ENCODE data around the gene PYROXD2. TPM values are rescaled to one million over a fixed set of nuclear protein-coding genes. Genes with fewer than 3 reads are reported as not detected.

Gene PYROXD2
- total RNA-seq: 10 to 100 TPM; 13.5 to 18.7 TPM

DNA sequence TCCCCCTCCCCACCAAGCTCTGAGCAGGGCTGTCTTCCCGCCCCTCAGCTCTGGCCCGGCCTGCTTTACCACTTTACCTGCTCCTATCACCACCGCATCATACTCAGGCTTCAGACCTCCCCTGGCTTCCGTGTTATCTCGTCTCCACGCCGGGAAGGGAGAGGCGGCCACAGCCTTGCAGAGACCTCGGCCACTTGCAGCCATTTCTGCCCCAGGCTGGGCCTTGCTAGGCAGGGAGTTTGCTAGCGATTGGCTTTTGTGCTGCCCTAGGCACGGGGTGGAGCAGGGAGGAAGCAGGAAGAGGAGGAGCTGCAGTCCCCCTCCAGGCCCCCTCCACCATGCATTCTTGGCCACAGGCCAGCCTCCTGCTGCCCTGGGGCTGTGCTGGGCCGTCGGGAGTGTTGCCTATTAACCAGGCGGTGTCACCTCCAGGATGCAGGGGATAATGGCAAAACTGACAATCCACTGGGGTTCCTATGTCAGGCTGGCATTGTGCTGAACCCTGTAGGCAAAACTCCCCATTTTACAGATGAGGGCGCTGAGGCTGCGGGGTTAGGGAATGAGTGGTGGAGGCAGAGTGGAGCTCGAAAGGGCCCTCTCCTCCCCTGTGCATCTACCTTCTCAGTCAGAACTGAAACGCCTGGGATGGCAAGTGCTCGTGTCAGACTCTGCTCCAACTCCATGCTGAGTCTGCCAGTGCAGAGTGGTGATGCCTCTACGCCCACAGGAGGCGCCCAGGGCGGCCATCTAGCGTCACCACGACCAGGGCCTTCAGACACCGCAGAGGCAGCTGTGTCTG is at the start of gene PYROXD2:
Gene PYROXD2 (minus strand): TSS at position 251 of the 799 bp plus-strand sequence. CDS start 47 bp downstream, at position 204.
- no peaks in the 10 kb centered on the region for H3K9me3 Mint-ChIP-seq
- H3K4me3 Mint-ChIP-seq: peak within 1 kb of the TSS; percentile 89
- no peaks in the 10 kb centered on the region for H3K27me3 Mint-ChIP-seq
- H3K4me1 Mint-ChIP-seq: peaks cover 16% of the 10 kb centered on the region
- ChIA-PET POLR2A (interaction anchor here (1.3 to 2.8 kb wide), 3 partner anchors 10 to 21 kb away, joined by 3 to 15 read pairs (median 4); no protein-coding TSS in a partner anchor), CTCF (interaction anchor here (1.8 kb wide), 1 partner anchor 10 kb away, joined by 13 read pairs; no protein-coding TSS in a partner anchor)
- DNase-seq: peak; percentile 67
- H3K36me3 Mint-ChIP-seq (ENCODE audit: low read depth): peaks cover 15% of the 10 kb centered on the region
- peak within 1 kb of the TSS; percentile 92 for H3K27ac Mint-ChIP-seq

DNA sequence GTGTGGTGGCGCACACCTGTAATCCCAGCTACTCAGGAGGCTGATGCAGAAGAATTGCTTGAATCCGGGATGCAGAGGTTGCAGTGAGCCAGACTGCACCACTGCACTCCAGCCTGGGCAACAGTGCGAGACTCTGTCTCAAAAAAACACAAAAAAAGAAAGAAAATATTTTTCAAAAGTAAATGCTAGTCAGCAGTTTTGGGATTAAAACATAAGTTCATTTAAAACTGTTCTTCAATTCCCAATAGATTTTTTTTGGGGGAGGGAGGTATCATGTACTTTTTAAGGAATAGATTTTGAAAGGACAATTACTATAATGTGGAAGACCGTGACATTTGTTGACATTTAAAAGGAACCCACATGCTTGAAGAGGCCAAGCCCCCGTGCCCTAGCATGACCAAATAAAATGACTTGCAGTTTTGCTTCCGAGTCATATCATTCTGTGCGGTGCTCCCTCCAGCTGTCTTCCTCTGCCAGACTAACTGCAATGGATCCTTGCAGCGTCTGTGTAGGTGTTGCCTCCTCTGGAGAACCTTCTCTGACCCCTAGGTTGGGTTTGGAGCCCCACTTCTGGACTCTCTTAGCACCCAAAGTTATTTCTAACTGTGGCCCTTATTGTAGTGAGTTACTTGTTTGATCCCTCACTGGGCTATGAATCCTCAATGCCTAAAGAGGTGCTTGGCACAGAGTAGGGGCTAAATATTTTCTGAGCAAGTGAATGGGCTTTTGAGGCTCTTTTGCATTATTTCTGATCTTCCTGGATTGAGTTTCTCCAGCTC is 49.2 kb upstream of the PYROXD2 start:
- CTCF ChIA-PET: no interaction called here
- peaks cover 11% of the 10 kb centered on the region for H3K4me1 Mint-ChIP-seq
- H3K27me3 Mint-ChIP-seq: peaks cover 19% of the 10 kb centered on the region
- POLR2A ChIA-PET: no interaction called here
- H3K9me3 Mint-ChIP-seq: no peaks in the 10 kb centered on the region
- H3K27ac Mint-ChIP-seq: no peak overlapping the region
- H3K36me3 Mint-ChIP-seq (ENCODE audit: low read depth): no peaks in the 10 kb centered on the region
- no peak for DNase-seq
- no peak overlapping the region for H3K4me3 Mint-ChIP-seq

DNA sequence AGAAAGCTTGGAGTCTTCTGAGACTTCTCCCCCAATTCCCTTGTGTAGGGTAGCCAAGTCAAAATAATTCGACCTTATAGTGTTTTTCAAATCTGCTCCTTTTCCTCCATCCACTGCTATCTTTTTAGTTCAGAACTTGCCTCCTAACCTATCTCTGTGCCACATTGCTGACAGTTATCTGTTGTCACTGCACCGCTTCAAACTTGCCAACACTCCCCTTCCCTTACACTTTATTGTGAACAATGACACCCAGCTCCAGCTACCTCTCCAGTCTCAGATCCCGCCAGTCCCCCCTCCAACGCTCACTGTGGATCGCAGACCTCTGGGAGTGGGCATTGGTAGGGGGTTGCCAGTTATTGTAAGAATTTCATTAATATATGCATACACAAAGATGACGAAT is 48.0 kb upstream of the PYROXD2 start:
- no peak for DNase-seq
- H3K27ac Mint-ChIP-seq: no peak overlapping the region
- POLR2A ChIA-PET: no interaction called here
- no peaks in the 10 kb centered on the region for H3K9me3 Mint-ChIP-seq
- CTCF ChIA-PET: no interaction called here
- peaks cover 6% of the 10 kb centered on the region for H3K4me1 Mint-ChIP-seq
- peaks cover 14% of the 10 kb centered on the region for H3K27me3 Mint-ChIP-seq
- no peak overlapping the region for H3K4me3 Mint-ChIP-seq
- H3K36me3 Mint-ChIP-seq (ENCODE audit: low read depth): no peaks in the 10 kb centered on the region

DNA sequence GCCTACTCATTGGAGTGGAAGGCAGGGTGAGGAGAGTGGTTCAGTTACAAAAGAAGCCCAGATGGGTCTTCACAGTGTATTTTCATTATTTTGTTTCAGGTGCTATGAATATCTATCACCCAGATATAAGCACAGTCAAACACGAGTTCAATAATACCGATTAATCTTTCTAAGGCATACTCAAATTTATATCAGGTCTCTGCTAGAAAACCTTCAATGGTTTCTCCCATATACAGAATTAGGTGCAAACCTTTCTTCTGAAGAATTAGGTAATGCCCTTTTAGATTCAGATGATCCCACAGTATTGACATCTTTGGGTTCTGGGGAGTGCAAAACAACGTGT is 46.5 kb upstream of the PYROXD2 start:
- H3K4me1 Mint-ChIP-seq: no peaks in the 10 kb centered on the region
- H3K27ac Mint-ChIP-seq: no peak overlapping the region
- no peaks in the 10 kb centered on the region for H3K9me3 Mint-ChIP-seq
- H3K36me3 Mint-ChIP-seq (ENCODE audit: low read depth): no peaks in the 10 kb centered on the region
- no peak for DNase-seq
- ChIA-PET CTCF (no interaction called here), POLR2A (no interaction called here)
- peaks cover 21% of the 10 kb centered on the region for H3K27me3 Mint-ChIP-seq
- no peak overlapping the region for H3K4me3 Mint-ChIP-seq

DNA sequence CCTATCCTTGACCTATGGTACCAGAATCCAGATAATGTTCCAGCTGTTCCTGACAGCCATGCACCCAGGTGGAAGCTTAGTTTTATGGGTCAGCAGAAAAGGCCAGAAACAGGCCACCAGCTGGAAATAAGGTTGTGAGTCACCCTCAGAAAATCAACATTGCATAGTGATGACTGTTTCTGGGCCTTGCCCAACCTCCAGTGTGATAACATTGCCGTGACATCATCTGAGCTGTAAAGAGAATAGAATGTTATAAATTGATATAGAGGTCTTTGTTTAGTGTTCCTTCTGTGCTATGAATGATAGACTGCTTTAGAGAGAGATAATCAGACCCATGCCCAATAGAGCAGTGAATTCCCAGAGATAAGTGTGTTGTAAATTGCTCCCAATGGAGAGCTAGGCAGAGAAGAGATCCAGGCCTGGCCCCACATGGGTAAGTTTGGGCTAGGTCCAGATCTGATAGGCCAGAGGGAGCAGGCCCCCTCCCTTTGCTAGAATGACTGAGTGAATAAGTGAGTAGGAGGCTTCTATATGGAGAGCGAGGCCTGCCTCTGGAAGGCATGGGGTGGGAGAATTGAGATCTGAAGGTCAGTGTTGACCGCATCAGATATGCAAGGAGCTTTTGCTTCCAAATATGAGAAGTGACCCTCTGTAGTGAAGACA is 46.0 kb upstream of the PYROXD2 start:
- H3K36me3 Mint-ChIP-seq (ENCODE audit: low read depth): no peaks in the 10 kb centered on the region
- peaks cover 21% of the 10 kb centered on the region for H3K27me3 Mint-ChIP-seq
- H3K9me3 Mint-ChIP-seq: no peaks in the 10 kb centered on the region
- ChIA-PET POLR2A (no interaction called here), CTCF (no interaction called here)
- no peak for DNase-seq
- no peak overlapping the region for H3K27ac Mint-ChIP-seq
- H3K4me1 Mint-ChIP-seq: no peaks in the 10 kb centered on the region
- H3K4me3 Mint-ChIP-seq: no peak overlapping the region

DNA sequence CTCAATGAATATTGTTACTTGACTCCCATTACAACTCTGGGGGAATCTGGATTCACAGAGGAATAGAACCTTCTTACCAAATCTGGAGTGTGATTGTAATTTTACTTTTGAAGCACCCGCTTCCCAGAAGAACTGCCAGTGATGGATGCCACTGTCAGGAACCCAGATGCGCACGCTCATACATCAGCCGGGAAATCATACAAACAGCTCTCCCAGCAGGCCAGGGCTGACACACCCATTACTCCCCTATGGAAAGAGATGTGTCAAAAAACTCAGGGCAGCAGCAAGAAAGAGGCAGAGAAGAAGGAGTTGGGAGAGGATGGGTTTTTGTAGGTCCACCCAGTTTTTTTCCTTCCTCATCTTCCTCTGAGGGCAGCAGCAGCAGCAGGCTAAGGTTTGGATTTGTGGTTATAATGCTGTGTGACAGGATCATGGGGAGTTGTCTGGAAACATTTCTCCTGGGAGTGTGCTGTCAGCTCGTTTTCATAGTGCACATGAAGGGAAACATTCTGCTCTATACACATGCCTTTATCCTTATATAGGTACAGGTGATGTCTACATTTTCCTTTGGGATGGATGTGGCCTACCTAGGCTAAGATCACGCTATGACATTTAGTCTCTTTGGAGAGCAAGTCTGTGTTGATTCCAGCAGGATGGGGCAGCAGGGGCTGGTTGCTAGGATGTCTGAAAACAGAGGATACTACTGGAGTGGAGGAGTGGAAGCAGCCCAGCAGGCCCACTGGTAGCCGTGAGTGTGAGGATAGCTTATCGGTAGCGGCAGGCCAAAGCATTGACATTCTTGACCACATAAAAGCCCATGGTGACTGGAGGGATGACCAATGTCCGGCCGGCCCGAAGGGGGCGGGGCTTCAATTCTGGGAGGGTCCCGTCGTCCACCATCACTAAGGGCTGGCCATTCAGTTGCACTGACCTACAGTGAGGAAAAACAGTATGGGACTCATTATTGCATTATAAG is 44.1 kb upstream of the PYROXD2 start:
- no peak overlapping the region for H3K27ac Mint-ChIP-seq
- no peaks in the 10 kb centered on the region for H3K36me3 Mint-ChIP-seq (ENCODE audit: low read depth)
- ChIA-PET CTCF (interaction anchor here (0.8 kb wide), 1 partner anchor 8 kb away, joined by 3 read pairs; no protein-coding TSS in a partner anchor), POLR2A (no interaction called here)
- H3K9me3 Mint-ChIP-seq: no peaks in the 10 kb centered on the region
- no peak overlapping the region for H3K4me3 Mint-ChIP-seq
- peaks cover 18% of the 10 kb centered on the region for H3K27me3 Mint-ChIP-seq
- DNase-seq: no peak
- H3K4me1 Mint-ChIP-seq: no peaks in the 10 kb centered on the region

DNA sequence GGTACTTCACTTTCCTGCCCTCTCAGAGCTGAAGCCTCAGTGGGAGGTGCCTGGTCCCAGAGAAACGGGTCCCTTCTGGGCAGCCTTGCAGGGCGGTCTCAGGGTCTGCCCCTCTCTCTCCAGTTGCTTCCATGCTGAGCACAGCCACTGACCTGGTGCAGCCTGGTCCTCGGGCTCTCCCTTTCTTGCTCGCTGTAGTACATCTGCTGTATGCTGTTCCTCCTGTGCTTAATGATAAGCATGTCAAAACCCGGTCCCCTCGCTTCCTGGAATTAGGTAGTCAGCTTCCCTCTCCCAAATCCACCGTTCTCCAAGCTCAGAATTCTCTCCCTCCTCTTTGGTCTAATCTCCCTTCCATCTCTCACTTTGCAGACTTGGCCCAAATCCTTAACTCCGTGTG is 42.7 kb upstream of the PYROXD2 start:
- H3K9me3 Mint-ChIP-seq: no peaks in the 10 kb centered on the region
- H3K36me3 Mint-ChIP-seq (ENCODE audit: low read depth): no peaks in the 10 kb centered on the region

DNA sequence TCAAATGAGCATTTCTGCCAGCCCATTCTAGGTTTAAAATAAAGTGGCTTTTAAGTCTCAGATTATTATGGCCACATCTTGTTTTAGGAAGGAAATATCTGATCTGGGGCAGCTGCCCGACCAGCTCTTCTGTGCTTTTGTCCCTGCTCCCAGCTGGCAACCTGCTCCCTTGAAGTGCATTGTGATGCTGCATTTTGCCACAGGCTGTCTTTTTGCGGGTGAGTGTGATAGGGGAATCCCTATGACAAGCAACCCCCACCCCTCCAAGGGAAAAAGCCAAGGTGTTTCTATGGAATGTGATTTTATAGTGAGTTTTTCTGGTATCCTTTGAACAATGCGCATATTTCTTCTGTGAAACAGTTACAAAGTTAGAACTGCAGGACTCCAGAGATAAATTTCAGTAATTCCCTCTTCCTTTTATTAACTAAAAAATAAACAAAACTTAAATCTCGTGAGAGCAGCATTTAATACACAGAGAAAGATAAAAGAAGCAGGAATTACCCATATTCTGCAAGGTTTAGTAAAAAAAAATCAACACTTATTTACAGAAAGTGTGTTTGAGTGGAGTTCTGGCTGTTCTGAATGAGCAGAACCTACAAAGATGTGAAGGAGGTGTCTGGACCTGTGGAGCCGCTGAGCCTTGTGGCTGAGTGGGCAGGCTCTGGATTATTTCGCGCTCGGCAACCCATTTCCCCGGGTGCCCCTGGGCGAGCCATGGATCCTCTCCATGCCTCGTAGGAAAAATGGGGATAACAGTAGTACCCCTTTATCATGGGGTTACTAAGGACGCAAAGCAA is 41.9 kb upstream of the PYROXD2 start:
- no peak for DNase-seq
- no peaks in the 10 kb centered on the region for H3K36me3 Mint-ChIP-seq (ENCODE audit: low read depth)
- H3K4me3 Mint-ChIP-seq: no peak overlapping the region
- H3K27me3 Mint-ChIP-seq: peaks cover 18% of the 10 kb centered on the region
- no peaks in the 10 kb centered on the region for H3K9me3 Mint-ChIP-seq
- no peak overlapping the region for H3K27ac Mint-ChIP-seq
- POLR2A ChIA-PET: no interaction called here
- CTCF ChIA-PET: interaction anchor here (0.6 kb wide), 1 partner anchor 178 kb away, joined by 3 read pairs; no protein-coding TSS in a partner anchor
- H3K4me1 Mint-ChIP-seq: no peaks in the 10 kb centered on the region

More for the DNA sequence above, 42.7 kb upstream of the PYROXD2 start:
- H3K4me1 Mint-ChIP-seq: no peaks in the 10 kb centered on the region
- CTCF ChIA-PET: no interaction called here
- POLR2A ChIA-PET: no interaction called here
- H3K4me3 Mint-ChIP-seq: no peak overlapping the region
- peaks cover 15% of the 10 kb centered on the region for H3K27me3 Mint-ChIP-seq
- no peak overlapping the region for H3K27ac Mint-ChIP-seq
- DNase-seq: no peak

DNA sequence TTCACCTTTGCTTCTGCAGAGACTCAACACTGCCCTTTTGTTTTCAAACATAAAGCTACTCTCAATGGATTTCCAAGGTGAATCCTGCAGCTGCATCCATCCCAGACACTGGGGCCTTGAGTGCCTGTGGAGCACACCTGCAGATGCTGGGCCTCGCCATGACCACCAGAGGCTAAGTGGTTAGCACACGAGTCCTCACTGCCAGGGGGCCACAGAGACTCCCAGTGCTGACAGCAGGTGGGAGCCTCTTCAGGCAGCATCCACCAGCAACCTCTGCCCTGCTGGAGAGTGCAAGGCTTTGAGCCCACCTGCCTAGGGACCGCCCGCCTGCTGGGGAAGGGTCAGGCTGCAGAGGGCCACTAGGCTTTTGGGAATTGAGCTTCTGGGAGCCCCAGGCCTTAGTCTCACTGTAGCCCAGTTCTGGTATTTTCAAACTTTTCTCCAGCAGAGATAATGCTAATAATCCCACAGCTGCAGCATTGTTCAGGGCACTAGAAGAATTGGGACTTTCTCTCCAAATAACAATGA is 41.1 kb upstream of the PYROXD2 start:
- CTCF ChIA-PET: no interaction called here

DNA sequence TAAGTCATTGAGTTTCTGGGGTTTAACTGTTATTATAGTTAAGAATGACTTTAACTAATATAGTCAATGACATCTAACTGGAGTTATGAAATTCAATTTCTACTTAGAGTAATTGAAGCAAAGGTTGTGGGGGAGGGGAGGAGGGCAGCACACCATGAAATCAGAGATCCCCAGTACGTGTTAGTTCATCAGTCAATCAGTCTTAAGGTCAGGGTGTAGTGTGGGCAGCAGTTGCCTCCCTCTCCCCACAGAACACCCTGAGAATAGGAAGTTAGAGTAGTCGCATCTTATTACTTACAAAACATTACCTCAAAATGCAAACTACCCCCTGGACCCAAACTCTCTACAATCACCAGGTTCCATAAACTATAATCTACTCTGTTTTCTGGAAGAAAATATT is 38.7 kb upstream of the PYROXD2 start:
- no peak overlapping the region for H3K4me3 Mint-ChIP-seq
- DNase-seq: no peak
- no peaks in the 10 kb centered on the region for H3K36me3 Mint-ChIP-seq (ENCODE audit: low read depth)
- no peak overlapping the region for H3K27ac Mint-ChIP-seq
- ChIA-PET POLR2A (no interaction called here), CTCF (no interaction called here)
- H3K4me1 Mint-ChIP-seq: no peaks in the 10 kb centered on the region
- H3K27me3 Mint-ChIP-seq: peaks cover 30% of the 10 kb centered on the region
- H3K9me3 Mint-ChIP-seq: no peaks in the 10 kb centered on the region

More for the DNA sequence above, 41.1 kb upstream of the PYROXD2 start:
- Mint-ChIP-seq H3K4me1 (no peaks in the 10 kb centered on the region), H3K36me3 (ENCODE audit: low read depth) (no peaks in the 10 kb centered on the region), H3K27me3 (peaks cover 20% of the 10 kb centered on the region), H3K4me3 (no peak overlapping the region), H3K27ac (no peak overlapping the region), H3K9me3 (no peaks in the 10 kb centered on the region)
- POLR2A ChIA-PET: no interaction called here
- no peak for DNase-seq

DNA sequence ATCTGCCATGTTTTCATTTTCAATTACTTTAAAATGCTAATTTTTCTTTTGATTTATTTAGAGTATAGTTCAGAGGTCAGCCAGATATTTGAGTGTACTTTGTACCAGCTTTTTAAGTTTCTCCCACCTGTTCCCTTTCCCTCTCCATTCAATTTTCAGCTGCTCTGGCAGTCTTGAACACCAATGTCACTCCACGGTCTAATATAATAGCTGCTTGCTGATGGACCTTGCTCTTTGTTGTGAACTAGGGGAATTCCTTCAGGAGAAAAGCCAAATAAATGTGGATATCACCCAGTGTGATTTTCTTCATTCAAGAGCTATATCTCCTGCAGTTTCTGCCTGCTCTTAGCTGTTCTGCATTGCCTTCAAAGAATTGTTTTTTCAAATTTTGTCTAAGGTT is 35.6 kb upstream of the PYROXD2 start:
- Mint-ChIP-seq H3K36me3 (ENCODE audit: low read depth) (no peaks in the 10 kb centered on the region), H3K4me3 (no peak overlapping the region), H3K9me3 (no peaks in the 10 kb centered on the region), H3K27ac (no peak overlapping the region), H3K27me3 (peaks cover 20% of the 10 kb centered on the region), H3K4me1 (peaks cover 17% of the 10 kb centered on the region)
- DNase-seq: no peak
- ChIA-PET POLR2A (no interaction called here), CTCF (interaction anchor here (0.9 to 1.0 kb wide), 2 partner anchors 17 to 25 kb away, joined by 3 to 4 read pairs; no protein-coding TSS in a partner anchor)

DNA sequence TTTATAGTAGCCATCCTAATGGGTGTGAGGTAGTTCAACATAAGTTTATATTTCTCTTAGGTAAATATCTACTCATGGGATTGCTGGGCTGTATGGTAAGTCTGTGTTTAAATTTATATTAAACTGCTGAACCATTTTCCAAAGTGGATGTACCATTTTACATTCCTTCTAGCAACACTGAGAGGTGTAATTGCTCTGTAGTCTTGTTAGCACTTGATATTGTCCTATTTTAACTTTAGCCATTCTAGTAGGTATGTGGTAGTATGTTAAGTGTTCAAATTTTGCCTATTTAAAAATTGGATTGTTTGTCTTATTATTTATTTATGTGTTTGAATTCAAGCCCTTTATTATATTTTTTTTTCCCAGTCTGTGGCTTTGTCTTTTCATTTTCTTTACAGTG is 34.3 kb upstream of the PYROXD2 start:
- Mint-ChIP-seq H3K9me3 (no peaks in the 10 kb centered on the region), H3K4me3 (no peak overlapping the region), H3K27ac (no peak overlapping the region), H3K36me3 (ENCODE audit: low read depth) (peaks cover 9% of the 10 kb centered on the region), H3K27me3 (peaks cover 20% of the 10 kb centered on the region), H3K4me1 (peaks cover 30% of the 10 kb centered on the region)
- no peak for DNase-seq
- POLR2A ChIA-PET: no interaction called here
- CTCF ChIA-PET: no interaction called here

Measured in activated CD4-positive, alpha-beta memory T cell treated with anti-CD3 and anti-CD28 coated beads, Interleukin-2, amount 10 ng/mL, durations not matched to agents 7 days and 5 days (primary cell).